Stimulated activated CD8-positive, alpha-beta memory T cell treated with anti-CD3 and anti-CD28 coated beads, Interleukin-7, amount 100 ng/mL, for 1 hour (primary cell): ENCODE results near the gene TNIK.
"Not testable (repeated sequence)": the region's sequence is repeated elsewhere in the genome, so short reads cannot be mapped to it uniquely, and the experiment has no call there.

ENCODE experiments used
- DNase-seq, 2 donors: peaks; one replicate each; pipeline ENCODE4 v3.0.0-alpha.2; 2020; ENCODE audit warnings: low read depth in 2 of 2

TNIK gene

GRCh38 chr3:171129827-171130226 lies 330.4 kb downstream of the TNIK start:
- DNase-seq: no peak

GRCh38 chr3:171127611-171128010 lies 332.6 kb downstream of the TNIK start:
- DNase-seq: no peak

GRCh38 chr3:171126478-171127209 lies 333.6 kb downstream of the TNIK start:
- DNase-seq: no peak

GRCh38 chr3:171125010-171125409 lies 335.2 kb downstream of the TNIK start:
- no peak for DNase-seq

GRCh38 chr3:171123915-171124314 lies 336.3 kb downstream of the TNIK start:
- DNase-seq: no peak

- no peak for DNase-seq
These were observed 337.3 kb downstream of the TNIK start for GRCh38 chr3:171122861-171123260.

- no peak for DNase-seq
These were observed 338.0 kb downstream of the TNIK start for GRCh38 chr3:171122240-171122639.

GRCh38 chr3:171121801-171122200 lies 338.4 kb downstream of the TNIK start:
- no peak for DNase-seq

- DNase-seq: not testable (repeated sequence)
These were observed 340.8 kb downstream of the TNIK start for GRCh38 chr3:171119402-171119801.

- DNase-seq: not testable (repeated sequence)
These were observed 341.2 kb downstream of the TNIK start for GRCh38 chr3:171118993-171119392.

GRCh38 chr3:171116824-171117395 lies 343.3 kb downstream of the TNIK start:
- DNase-seq: no peak

GRCh38 chr3:171116365-171116764 lies 343.8 kb downstream of the TNIK start:
- DNase-seq: no peak

- no peak for DNase-seq
These were observed 344.5 kb downstream of the TNIK start for GRCh38 chr3:171115667-171116066.

GRCh38 chr3:171113716-171114115 lies 346.5 kb downstream of the TNIK start:
- DNase-seq: no peak

- DNase-seq: no peak
These were observed 349.5 kb downstream of the TNIK start for GRCh38 chr3:171110715-171111114.

GRCh38 chr3:171108066-171108465 lies 352.1 kb downstream of the TNIK start:
- DNase-seq: no peak

GRCh38 chr3:171103185-171103584 lies 357.0 kb downstream of the TNIK start:
- DNase-seq: no peak

- DNase-seq: no peak
These were observed 358.1 kb downstream of the TNIK start for GRCh38 chr3:171101982-171102641.

- no peak for DNase-seq
These were observed 360.3 kb downstream of the TNIK start for GRCh38 chr3:171099911-171100310.

GRCh38 chr3:171095063-171095462 lies 365.1 kb downstream of the TNIK start:
- DNase-seq: no peak

GRCh38 chr3:171094411-171094810 lies 365.8 kb downstream of the TNIK start:
- DNase-seq: no peak

GRCh38 chr3:171093462-171093861 lies 366.7 kb downstream of the TNIK start:
- no peak for DNase-seq

- DNase-seq: no peak
These were observed 367.7 kb downstream of the TNIK start for GRCh38 chr3:171092467-171092911.
